Tibial nerve (tissue), 3 donors: ENCODE results near the gene MTHFR.

ENCODE experiments used
- POLR2A ChIP-seq, 2 donors: fragments of 450-650 bp; IDR thresholded peaks; one replicate each; pipeline ENCODE4 v1.6.1; 2017; ENCODE audit warnings: antibody characterized with exemption in 2 of 2, mild to moderate bottlenecking in 2 of 2, moderate library complexity in 2 of 2
- TF ChIP-seq, protein P1 (sequence below), 5 experiments: fragments of 200-600 bp in 3 of 5; fragments of 450-650 bp in 2 of 5; sonication (generic) in 3 of 5; IDR thresholded peaks; one replicate each; pipeline ENCODE4 v1.5.1; 2016 to 2019; ENCODE audit warnings: antibody characterized with exemption in 5 of 5, mild to moderate bottlenecking in 3 of 5, moderate library complexity in 2 of 5

DNA sequence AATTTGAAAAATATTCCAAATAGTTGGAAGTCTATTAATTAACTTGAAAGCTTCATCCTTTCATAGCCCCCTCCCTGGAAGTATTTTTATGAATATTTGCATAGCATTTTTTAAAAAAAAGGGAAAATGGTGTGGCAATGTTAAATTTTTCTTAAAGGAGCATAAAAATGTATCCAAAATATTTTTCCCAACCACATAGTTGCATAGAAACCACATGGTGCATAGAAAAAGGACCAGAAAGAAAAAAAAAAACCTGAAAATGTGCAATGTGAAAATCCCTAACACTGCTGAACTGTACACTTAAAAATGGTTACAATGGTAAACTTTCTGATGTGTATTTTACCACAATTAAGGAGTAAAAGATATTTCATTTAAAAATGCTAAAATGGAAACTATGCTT, 35.8 kb downstream of the MTHFR start:
- no peak for TF ChIP-seq POLR2A (IDR thresholded peaks at IDR 0.05)
- TF ChIP-seq, protein P1, sequence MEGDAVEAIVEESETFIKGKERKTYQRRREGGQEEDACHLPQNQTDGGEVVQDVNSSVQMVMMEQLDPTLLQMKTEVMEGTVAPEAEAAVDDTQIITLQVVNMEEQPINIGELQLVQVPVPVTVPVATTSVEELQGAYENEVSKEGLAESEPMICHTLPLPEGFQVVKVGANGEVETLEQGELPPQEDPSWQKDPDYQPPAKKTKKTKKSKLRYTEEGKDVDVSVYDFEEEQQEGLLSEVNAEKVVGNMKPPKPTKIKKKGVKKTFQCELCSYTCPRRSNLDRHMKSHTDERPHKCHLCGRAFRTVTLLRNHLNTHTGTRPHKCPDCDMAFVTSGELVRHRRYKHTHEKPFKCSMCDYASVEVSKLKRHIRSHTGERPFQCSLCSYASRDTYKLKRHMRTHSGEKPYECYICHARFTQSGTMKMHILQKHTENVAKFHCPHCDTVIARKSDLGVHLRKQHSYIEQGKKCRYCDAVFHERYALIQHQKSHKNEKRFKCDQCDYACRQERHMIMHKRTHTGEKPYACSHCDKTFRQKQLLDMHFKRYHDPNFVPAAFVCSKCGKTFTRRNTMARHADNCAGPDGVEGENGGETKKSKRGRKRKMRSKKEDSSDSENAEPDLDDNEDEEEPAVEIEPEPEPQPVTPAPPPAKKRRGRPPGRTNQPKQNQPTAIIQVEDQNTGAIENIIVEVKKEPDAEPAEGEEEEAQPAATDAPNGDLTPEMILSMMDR (IDR thresholded peaks at IDR 0.05), result no peak
